KMS-11 (cell line): Measurements from ENCODE around the gene ERC2.

Experiments
- H2AFZ ChIP-seq: fragments of 200-600 bp; sonication (generic); 2 replicates; pipeline ENCODE4 v1.6.1; 2016; ENCODE audit warnings: antibody characterized with exemption, mixed run types, low read depth
- H3K27ac ChIP-seq: fragments of 200-600 bp; sonication (generic); 2 replicates; pipeline ENCODE4 v1.6.1; 2016; ENCODE audit warnings: mild to moderate bottlenecking, mixed run types
- H3K27me3 ChIP-seq: fragments of 200-600 bp; sonication (generic); 2 replicates; pipeline ENCODE4 v1.6.1; 2017; ENCODE audit warnings: mild to moderate bottlenecking, low read depth, mixed run types, moderate library complexity; ENCODE audit not compliant: insufficient read depth
- H3K36me3 ChIP-seq: fragments of 200-600 bp; sonication (generic); 2 replicates; pipeline ENCODE4 v1.6.1; 2017; ENCODE audit warnings: mild to moderate bottlenecking, mixed run types; ENCODE audit not compliant: insufficient read depth
- H3K4me1 ChIP-seq: fragments of 200-600 bp; sonication (generic); 2 replicates; pipeline ENCODE4 v1.6.1; 2016; ENCODE audit warnings: mild to moderate bottlenecking, low read depth, mixed run types; ENCODE audit not compliant: poor library complexity, severe bottlenecking
- H3K4me2 ChIP-seq: fragments of 200-600 bp; sonication (generic); 2 replicates; pipeline ENCODE4 v1.7.0; 2016; ENCODE audit warnings: mild to moderate bottlenecking, mixed run types
- H3K4me3 ChIP-seq: fragments of 200-600 bp; sonication (generic); IDR thresholded peaks from 2 replicates; pipeline ENCODE4 v1.6.1; 2017; ENCODE audit warnings: low read depth, low read length, mixed read lengths; ENCODE audit not compliant: insufficient read depth
- H3K79me2 ChIP-seq: fragments of 200-600 bp; sonication (generic); 2 replicates; pipeline ENCODE4 v1.6.1; 2016; ENCODE audit warnings: low read depth, mixed run types; ENCODE audit not compliant: insufficient read depth
- H3K9ac ChIP-seq: fragments of 200-600 bp; sonication (generic); 2 replicates; pipeline ENCODE4 v1.6.1; 2016; ENCODE audit warnings: mild to moderate bottlenecking, mixed run types
- H4K20me1 ChIP-seq: fragments of 200-600 bp; sonication (generic); 2 replicates; pipeline ENCODE4 v1.6.1; 2016; ENCODE audit warnings: mild to moderate bottlenecking, mixed run types; ENCODE audit not compliant: insufficient read depth
- TF ChIP-seq, protein P1 (sequence below): fragments of 200-600 bp; sonication (generic); conservative IDR thresholded peaks from 2 replicates; pipeline ENCODE4 v1.6.1; 2017; ENCODE audit warnings: low read depth, mild to moderate bottlenecking, antibody characterized with exemption, low read length, moderate library complexity, mixed read lengths

ERC2 gene

GRCh38 chr3:56130036-56130435 is 338.2 kb downstream of the ERC2 start:
- Histone ChIP-seq H3K4me3 (no peak overlapping the region), H3K4me1 (peaks cover 2% of the 10 kb centered on the region), H4K20me1 (no peaks in the 10 kb centered on the region), H3K9ac (no peak overlapping the region), H3K4me2 (no peak overlapping the region), H2AFZ (no peak overlapping the region), H3K27me3 (no peaks in the 10 kb centered on the region), H3K79me2 (no peaks in the 10 kb centered on the region), H3K36me3 (no peaks in the 10 kb centered on the region), H3K27ac (no peak overlapping the region)
- TF ChIP-seq, protein P1, sequence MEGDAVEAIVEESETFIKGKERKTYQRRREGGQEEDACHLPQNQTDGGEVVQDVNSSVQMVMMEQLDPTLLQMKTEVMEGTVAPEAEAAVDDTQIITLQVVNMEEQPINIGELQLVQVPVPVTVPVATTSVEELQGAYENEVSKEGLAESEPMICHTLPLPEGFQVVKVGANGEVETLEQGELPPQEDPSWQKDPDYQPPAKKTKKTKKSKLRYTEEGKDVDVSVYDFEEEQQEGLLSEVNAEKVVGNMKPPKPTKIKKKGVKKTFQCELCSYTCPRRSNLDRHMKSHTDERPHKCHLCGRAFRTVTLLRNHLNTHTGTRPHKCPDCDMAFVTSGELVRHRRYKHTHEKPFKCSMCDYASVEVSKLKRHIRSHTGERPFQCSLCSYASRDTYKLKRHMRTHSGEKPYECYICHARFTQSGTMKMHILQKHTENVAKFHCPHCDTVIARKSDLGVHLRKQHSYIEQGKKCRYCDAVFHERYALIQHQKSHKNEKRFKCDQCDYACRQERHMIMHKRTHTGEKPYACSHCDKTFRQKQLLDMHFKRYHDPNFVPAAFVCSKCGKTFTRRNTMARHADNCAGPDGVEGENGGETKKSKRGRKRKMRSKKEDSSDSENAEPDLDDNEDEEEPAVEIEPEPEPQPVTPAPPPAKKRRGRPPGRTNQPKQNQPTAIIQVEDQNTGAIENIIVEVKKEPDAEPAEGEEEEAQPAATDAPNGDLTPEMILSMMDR, result no peak

GRCh38 chr3:56126632-56127031 is 341.6 kb downstream of the ERC2 start:
- H3K27me3 ChIP-seq, result no peaks in the 10 kb centered on the region
- H2AFZ ChIP-seq, result no peak overlapping the region
- no peak overlapping the region for H3K27ac ChIP-seq
- H3K4me3 ChIP-seq, result no peak overlapping the region
- TF ChIP-seq, protein P1, result no peak
- H3K36me3 ChIP-seq, result no peaks in the 10 kb centered on the region
- H3K4me2 ChIP-seq, result no peak overlapping the region
- no peaks in the 10 kb centered on the region for H3K79me2 ChIP-seq
- no peak overlapping the region for H3K9ac ChIP-seq
- H4K20me1 ChIP-seq, result no peaks in the 10 kb centered on the region
- H3K4me1 ChIP-seq, result peaks cover 12% of the 10 kb centered on the region

- H3K79me2 ChIP-seq, result no peaks in the 10 kb centered on the region
- no peak overlapping the region for H2AFZ ChIP-seq
- peaks cover 13% of the 10 kb centered on the region for H3K4me1 ChIP-seq
- no peak overlapping the region for H3K9ac ChIP-seq
- no peaks in the 10 kb centered on the region for H3K36me3 ChIP-seq
- H3K27ac ChIP-seq, result no peak overlapping the region
- peak overlapping the region; percentile 38; the same call in 1 of the 2 replicates for H3K4me2 ChIP-seq
- H3K4me3 ChIP-seq, result no peak overlapping the region
- H4K20me1 ChIP-seq, result no peaks in the 10 kb centered on the region
- TF ChIP-seq, protein P1, result no peak
- no peaks in the 10 kb centered on the region for H3K27me3 ChIP-seq
These were observed 342.8 kb downstream of the ERC2 start for GRCh38 chr3:56125358-56126005.

DNA sequence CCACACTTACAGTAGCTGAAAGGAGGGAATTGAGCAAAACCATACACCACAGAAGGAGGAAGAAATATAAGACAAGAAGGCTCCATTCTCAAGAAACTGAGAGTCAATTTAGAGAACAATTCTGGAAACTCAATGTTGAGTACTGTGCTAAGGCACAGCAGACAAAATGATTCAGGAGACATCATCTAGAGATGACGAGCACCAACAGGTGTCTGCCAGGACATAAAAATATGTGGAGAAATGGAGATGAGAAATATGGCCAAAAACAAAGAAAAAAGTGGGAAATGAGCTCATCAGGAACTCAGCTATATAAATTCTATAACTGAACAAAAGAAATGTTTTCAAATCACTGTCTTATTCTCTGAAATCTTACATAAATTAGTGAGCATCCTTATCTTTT is 343.7 kb downstream of the ERC2 start:
- Histone ChIP-seq H3K9ac (no peak overlapping the region), H4K20me1 (no peaks in the 10 kb centered on the region), H3K4me2 (0 out of 2 replicates have a peak overlapping the region, but pooled peaks have one; percentile 38), H3K4me3 (no peak overlapping the region), H3K36me3 (no peaks in the 10 kb centered on the region), H3K4me1 (peaks cover 13% of the 10 kb centered on the region), H3K27me3 (no peaks in the 10 kb centered on the region), H2AFZ (no peak overlapping the region), H3K27ac (no peak overlapping the region), H3K79me2 (no peaks in the 10 kb centered on the region)
- TF ChIP-seq, protein P1, result no peak
